Activated naive CD4-positive, alpha-beta T cell treated with anti-CD3 and anti-CD28 coated beads, Interleukin-2, amount 50 U/mL, for 16 hours (primary cell): ENCODE measurements around the gene OR1I1.
A peak's percentile ranks its signal among the peaks of the same experiment; 100 is the strongest.

ENCODE experiments used
- DNase-seq: peaks from one replicate; pipeline ENCODE4 v3.0.0-alpha.2; 2020

The OR1I1 gene

DNA sequence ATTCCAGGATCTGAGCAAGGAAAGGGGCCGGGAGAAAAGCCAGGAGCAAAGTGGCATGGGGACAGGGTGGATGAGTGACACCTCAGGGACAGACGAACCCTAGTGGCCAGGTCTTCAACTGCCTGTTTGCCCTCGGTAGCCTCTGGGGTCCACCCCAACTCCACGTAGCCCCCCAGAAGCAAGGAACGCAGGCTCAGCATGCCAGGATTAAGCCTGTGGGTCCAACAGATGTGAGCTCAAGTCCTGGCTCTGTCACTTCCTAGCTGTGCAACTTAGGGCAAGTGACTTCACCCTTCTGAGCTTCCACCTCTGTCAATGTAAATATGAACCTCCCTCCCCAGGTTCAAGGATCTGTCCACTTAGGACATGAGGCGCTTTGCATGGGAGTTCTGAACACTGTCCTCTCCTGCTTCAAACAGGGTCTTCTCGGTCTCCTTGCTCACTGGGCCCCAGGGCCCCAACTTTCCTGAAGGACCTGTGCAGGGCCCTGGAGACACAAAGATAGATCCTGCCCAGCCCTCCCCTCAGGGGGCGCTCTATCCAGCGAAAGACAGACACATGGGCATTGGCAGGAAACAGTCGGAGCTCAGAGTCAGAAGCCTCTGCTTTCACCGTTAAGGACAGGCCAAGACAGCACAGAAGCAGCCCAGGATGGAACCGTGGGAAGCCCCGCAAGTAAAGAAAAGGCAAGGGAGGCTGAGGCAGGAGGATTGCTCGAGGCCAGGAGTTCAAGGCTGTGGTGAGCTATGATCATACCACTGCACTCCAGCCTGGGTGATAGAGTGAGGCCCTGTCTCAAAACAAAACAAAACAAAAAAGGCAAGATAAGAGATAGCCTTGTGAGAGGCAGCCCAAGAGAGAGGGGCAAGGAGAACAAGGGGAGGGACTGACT lies 38.4 kb downstream of the OR1I1 start:
- DNase-seq: no peak

GRCh38 chr19:15122331-15123030 lies 40.5 kb downstream of the OR1I1 start:
- DNase-seq: no peak

DNA sequence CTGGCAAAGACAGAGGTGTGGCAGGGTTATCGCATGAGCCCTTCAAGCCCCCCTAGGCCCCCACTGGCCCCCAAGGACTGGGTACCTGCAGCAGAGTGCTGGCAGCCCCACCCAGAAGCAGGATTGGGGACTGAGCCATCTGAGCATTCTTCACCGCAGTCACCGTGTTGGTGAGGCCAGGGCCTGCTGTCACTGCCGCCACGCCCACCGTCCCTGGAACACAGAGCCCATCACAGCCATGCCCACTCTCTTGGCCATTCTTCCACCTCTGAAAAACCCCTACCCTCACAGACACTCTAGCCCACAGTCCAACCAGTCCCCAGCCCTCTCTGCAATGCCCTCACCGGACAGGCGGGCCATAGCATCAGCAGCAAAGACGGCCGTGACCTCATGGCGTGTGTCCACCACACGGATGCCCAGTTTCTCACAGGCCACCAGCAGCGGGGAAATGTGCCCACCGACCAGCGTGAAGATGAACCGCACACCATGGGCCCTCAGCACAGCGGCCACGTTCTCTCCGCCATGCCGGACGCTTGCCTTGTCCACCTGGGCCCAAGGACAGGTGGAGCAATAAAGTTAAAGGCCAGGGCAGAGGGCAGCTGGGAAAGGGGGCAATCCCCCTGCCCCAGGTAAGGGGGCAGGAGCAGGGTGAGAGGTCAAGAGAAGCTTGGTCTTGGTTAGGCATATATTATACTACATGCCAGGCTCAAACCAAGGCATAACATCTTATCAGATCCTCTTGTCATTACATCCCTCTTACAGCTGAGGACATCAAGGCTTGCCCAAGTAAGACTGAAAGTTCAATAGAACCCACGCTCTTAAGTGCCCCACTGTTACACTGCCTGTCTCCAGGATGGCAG lies 41.2 kb downstream of the OR1I1 start:
- no peak for DNase-seq

DNA sequence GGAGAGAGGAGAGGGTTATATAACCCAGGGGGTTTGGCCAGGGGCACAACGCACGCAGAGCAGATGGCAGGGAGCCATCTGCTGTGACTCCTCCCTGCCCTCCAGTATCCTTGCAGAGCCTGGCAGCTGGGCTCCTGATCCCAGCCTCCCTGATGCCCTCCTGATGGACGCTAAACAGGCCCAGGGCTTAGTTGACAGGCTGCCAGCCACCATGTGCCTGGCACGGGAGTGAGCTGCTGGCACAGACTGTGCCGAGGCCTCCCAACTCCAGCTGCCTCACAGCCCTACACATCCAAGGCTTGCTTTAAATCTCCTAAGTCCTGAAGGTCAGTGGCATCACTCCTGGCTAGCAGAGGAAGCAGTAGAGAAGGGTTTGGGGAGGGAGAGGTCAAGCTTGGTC lies 41.9 kb downstream of the OR1I1 start:
- no peak for DNase-seq

DNA sequence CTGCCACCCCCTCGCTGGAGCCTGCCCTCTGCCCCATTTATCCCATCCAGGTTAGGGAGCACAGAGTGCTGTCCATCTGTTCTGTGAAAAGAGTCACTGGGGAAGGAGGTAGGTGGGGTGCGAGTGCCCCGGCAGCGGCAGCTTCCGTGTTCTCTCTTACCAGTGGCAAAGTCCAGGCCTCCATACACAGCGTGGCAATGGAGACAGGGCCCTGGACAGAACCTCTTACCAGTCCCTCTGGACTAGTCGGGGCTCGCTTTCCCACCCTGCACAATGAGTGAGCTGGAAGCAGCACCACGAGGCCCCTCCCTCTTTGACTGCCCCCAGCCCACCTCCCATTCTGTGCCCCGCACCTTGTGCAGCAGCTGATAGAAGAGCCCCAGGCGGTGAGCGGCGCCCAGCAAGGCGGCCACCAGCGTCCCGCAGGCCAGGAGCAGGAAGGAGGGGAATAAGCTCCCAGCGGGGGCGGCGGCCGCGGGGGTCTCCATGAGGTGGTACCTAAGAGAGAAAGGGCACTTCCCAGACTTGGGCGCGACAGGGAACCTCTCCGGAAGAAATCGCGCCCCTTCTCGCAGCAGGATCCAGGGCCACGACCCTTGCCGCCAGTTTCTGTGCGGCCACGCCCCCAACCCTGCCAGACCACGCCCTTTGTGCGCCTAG lies 42.7 kb downstream of the OR1I1 start:
- no peak for DNase-seq

DNA sequence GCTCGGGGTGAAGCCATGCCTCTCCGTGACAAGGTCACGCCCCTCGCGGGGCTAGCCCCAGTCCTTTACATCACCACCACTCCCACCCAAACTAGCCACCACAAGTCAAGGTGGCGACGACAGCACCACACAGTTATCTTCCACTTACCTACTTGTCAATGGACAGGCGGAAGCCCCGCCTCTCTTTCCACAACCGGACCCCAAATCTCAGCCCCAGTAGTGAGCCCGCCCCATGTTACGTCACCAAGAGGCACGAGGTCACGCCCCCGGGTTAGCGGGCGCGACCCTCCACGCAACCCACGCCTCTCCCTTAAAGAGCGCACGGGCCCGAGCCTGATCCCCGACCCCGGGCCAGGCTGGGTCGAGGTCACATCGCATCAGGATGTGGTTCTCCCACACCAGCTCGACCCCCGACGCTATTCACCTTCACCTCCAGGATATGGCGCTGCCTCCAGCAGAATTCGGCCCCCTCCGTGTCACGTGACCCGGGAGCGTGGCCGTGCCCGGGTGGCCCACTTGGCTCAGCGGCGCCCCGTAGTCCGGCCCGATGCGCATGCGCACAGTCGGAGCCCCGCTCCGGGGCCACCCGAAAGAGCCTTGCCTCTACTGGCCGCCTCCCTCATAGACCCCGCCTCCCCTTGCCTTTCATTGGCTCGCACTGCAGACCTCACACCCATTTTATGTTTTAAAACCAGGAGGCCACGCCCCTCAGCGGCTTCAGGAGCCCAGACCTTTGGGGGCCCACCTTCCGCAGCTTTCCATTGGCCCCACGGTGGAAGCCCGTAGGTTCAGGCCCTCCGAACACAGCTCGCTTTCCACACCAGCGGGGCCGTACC lies 43.4 kb downstream of the OR1I1 start:
- DNase-seq: peak; percentile 98

GRCh38 chr19:15126131-15126910 lies 44.3 kb downstream of the OR1I1 start:
- DNase-seq: no peak

DNA sequence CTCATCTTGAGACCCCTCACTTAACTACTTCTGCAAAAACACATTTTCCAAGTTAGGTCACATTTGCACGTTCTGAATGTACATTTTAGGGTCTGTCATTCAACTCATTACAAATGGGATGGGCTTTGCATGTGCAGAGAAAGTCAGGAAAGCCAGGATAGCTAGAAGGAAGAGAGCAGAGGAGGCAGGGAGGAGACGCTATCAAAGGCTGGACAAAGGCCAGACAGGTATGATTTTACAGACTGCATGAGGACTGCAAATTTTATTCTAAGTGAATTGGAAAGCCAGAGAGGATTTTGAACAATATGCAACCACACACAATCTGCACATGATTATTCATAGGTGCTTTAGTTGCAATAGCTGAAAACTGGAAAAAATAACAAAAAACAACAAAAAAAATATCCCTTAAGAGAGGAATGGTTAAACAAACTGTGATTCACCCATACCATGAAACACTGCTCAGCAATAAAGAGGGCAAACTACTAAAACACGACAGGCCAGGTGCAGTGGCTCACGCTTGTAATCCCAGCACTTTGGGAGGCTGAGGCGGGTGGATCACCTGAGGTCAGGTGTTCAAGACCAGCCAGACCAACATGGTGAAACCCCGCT lies 46.3 kb downstream of the OR1I1 start:
- DNase-seq: no peak

DNA sequence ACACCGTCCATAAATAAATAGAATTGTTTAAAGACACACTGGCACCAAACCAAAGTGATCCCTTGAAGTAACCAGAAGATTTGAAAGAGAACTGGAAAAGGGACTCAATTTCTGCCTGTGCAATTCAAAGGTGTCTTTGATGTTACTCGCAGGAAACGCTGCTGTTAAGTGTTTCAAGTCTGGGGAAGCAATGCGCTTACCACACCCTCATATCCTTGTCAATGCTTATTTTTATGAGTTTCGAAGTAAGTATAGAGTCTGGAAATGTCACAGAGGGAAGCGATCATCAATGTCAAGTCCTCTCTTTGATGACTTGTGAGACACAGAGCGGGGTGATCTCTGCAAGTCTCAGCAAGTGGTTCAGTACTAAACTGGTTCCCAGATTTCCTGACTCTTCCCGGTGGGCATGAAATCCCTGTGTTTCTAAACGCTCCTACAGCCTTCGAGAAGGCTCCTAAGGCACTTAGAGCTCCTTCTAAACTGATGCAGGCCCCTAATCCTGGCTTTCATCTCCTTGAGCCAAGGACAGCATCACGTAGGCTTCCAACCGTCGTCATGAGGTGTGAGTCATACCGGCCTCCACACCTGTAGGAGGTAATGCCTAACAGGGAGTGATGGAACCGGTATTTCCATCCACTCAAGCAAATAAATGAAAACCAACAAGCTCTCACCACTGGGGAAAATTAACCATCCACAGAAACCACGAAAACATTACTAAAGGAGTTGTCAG lies 48.0 kb downstream of the OR1I1 start:
- DNase-seq: peak; percentile 51

GRCh38 chr19:15136234-15136954 lies 54.4 kb downstream of the OR1I1 start:
- no peak for DNase-seq

- no peak for DNase-seq
Measured at GRCh38 chr19:15137777-15138176, 55.8 kb downstream of the OR1I1 start.

- DNase-seq: no peak
Measured at GRCh38 chr19:15138427-15138826, 56.4 kb downstream of the OR1I1 start.

- DNase-seq: no peak
Measured at GRCh38 chr19:15141143-15141542, 59.1 kb downstream of the OR1I1 start.

- no peak for DNase-seq
Measured at GRCh38 chr19:15142313-15142712, 60.3 kb downstream of the OR1I1 start.
